Small intestine (tissue), 7 donors: Measurements from ENCODE around the gene TNFRSF9. TPM values are rescaled to one million over a fixed set of nuclear protein-coding genes. Genes with fewer than 3 reads are reported as not detected.

Experiments
- DNase-seq, 2 donors: peaks; one replicate each; pipeline versions ENCODE4 v3.0.0 to v3.0.0-alpha.2; 2013
- FAIRE-seq: peaks from 2 replicates; lab custom pipeline; 2012; peaks lifted over from hg19 to GRCh38; lab: Jason Lieb, UNC
- H3K27ac ChIP-seq, 3 donors: one replicate each; pipeline ENCODE4 v1.5.1; 2013; ENCODE audit warnings: low read length in 2 of 3, mild to moderate bottlenecking in 2 of 3, control low read depth in 1 of 3, inconsistent platforms in 1 of 3, low read depth in 1 of 3, moderate library complexity in 1 of 3
- H3K27me3 ChIP-seq, 3 donors: one replicate each; pipeline ENCODE4 v1.6.1; 2013; ENCODE audit warnings: low read length in 3 of 3, inconsistent platforms in 1 of 3; ENCODE audit not compliant: control insufficient read depth in 3 of 3, insufficient read depth in 3 of 3
- H3K36me3 ChIP-seq, 3 donors: one replicate each; pipeline ENCODE4 v1.6.1; 2013; ENCODE audit warnings: low read length in 3 of 3, inconsistent platforms in 1 of 3, low read depth in 1 of 3, mild to moderate bottlenecking in 1 of 3, moderate library complexity in 1 of 3; ENCODE audit not compliant: control insufficient read depth in 3 of 3, insufficient read depth in 2 of 3
- H3K4me1 ChIP-seq, 3 donors: one replicate each; pipeline ENCODE4 v1.6.1; 2013; ENCODE audit warnings: low read length in 2 of 3, inconsistent platforms in 1 of 3, low read depth in 1 of 3, mild to moderate bottlenecking in 1 of 3, moderate library complexity in 1 of 3; ENCODE audit not compliant: control insufficient read depth in 3 of 3, insufficient read depth in 2 of 3
- H3K4me3 ChIP-seq, 3 donors: one replicate each; pipeline ENCODE4 v1.5.1; 2013; ENCODE audit warnings: low read length in 3 of 3, control low read depth in 1 of 3, inconsistent platforms in 1 of 3, low read depth in 1 of 3, mild to moderate bottlenecking in 1 of 3, moderate library complexity in 1 of 3
- H3K9me3 ChIP-seq, 2 donors: one replicate each; pipeline ENCODE4 v1.6.1; 2013; ENCODE audit warnings: low read depth in 1 of 2, low read length in 1 of 2; ENCODE audit not compliant: control insufficient read depth in 2 of 2, insufficient read depth in 1 of 2
- WGBS, 3 donors: extraction: QIAGEN DNeasy Blood & Tissue Kit; methylation state at CpG; one replicate each; pipeline ENCODE4 v1.1.7; 2013; 5-methylcytosine and 5-hydroxymethylcytosine counted together
- polyA plus RNA-seq, 4 donors: library from polyadenylated mRNA; stranded (reverse) in 3 of 4; unstranded in 1 of 4; fragments of 200-250 nt in 3 of 4; fragments of 120-200 nt in 1 of 4; gene quantifications; one replicate each; pipeline versions ENCODE4 v1.2.1 to v1.2.3, GENCODE V29; 2013
- donor health status: healthy with polysubstance abuse.
- donor health status: control.
- donor health status: control.
- donor health status: Bipolar disorder and iron deficiency.
- donor health status: healthy.

The TNFRSF9 gene
- polyA plus RNA-seq, 4 donors, result 0.13 to 0.38 TPM; not detected in 2

GRCh38 chr1:7905262-7905661 lies 35.4 kb downstream of the TNFRSF9 start:
- H3K27me3 ChIP-seq, result no peaks in the 10 kb centered on the region
- 74 to 80% (median 78%) methylated on average over 12 of the region's 12 CpGs for WGBS, 3 donors
- H3K27ac ChIP-seq, result no peak overlapping the region
- no peaks in the 10 kb centered on the region for H3K4me1 ChIP-seq
- H3K9me3 ChIP-seq, result no peaks in the 10 kb centered on the region
- DNase-seq (no peak), FAIRE-seq (no peak)
- H3K4me3 ChIP-seq, result no peak overlapping the region
- no peaks in the 10 kb centered on the region for H3K36me3 ChIP-seq

DNA sequence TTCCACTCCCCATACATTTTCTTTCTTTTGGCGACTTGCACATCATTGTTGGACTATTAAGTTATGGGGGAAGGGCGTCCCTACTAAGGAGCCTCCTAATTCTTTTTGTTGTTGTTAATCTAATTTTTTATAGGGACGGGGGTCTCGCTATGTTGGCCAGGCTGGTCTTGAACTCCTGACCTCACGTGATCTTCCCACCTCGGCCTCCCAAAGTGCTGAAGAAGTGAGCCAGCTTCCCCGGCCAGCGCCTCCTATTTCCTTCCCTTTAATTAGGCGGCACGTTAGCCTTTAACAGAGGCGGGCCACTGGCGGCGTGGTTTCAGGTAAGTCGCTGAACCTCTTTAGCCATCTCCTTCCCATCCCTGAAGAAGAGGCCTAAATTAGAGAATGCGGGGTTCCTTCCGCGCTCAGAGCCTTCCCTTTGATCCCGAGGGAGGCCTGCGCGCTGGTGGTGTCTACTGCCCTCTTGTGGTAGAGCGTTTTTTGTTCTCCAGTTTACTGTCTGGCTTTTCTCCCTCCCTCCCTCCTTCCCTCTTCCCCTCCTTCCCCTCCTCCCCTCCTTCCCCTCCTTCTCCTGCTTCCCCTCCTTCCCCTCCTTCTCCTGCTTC lies 38.1 kb downstream of the TNFRSF9 start:
- 20 to 23% (median 22%) methylated on average over 21 of the region's 21 CpGs for WGBS, 3 donors
- FAIRE-seq, result no peak

GRCh38 chr1:7899741-7900140 lies 40.9 kb downstream of the TNFRSF9 start:
- DNase-seq (no peak), FAIRE-seq (no peak)
- Histone ChIP-seq H3K4me1 (no peaks in the 10 kb centered on the region), H3K4me3 (no peak overlapping the region), H3K9me3 (no peaks in the 10 kb centered on the region), H3K36me3 (no peaks in the 10 kb centered on the region), H3K27me3 (no peaks in the 10 kb centered on the region), H3K27ac (no peak overlapping the region)
- WGBS, 3 donors, result 66 to 81% (median 80%) methylated on average over 4 of the region's 4 CpGs

More for the DNA sequence above, 38.1 kb downstream of the TNFRSF9 start:
- Histone ChIP-seq H3K27ac (no peak overlapping the region), H3K4me3 (no peak overlapping the region), H3K27me3 (no peaks in the 10 kb centered on the region), H3K36me3 (no peaks in the 10 kb centered on the region), H3K4me1 (no peaks in the 10 kb centered on the region), H3K9me3 (no peaks in the 10 kb centered on the region)
- DNase-seq, result peak; percentile 67 to 79

DNA sequence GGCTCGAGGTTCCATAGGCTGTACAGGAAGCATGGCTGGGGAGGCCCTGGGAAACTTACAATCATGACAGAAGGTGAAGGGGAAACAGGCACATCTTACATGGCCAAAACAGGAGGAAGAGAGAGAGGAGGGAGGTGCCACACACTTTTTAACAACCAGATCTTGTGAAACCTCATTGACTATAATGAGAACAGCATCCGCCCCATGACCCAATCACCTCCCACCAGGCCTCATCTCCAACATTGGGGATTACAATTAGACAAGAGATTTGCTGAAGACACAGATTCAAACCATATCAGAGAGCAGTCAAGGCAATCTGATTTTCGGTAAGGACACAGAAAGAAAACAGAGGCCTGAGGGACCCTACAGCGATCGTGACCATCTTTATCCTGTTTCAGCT lies 41.7 kb downstream of the TNFRSF9 start:
- Histone ChIP-seq H3K27me3 (no peaks in the 10 kb centered on the region), H3K4me1 (no peaks in the 10 kb centered on the region), H3K36me3 (no peaks in the 10 kb centered on the region), H3K27ac (no peak overlapping the region), H3K9me3 (no peaks in the 10 kb centered on the region), H3K4me3 (no peak overlapping the region)
- DNase-seq (no peak), FAIRE-seq (no peak)
- WGBS, 3 donors, result 81 to 91% (median 87%) methylated on average over 5 of the region's 5 CpGs

DNA sequence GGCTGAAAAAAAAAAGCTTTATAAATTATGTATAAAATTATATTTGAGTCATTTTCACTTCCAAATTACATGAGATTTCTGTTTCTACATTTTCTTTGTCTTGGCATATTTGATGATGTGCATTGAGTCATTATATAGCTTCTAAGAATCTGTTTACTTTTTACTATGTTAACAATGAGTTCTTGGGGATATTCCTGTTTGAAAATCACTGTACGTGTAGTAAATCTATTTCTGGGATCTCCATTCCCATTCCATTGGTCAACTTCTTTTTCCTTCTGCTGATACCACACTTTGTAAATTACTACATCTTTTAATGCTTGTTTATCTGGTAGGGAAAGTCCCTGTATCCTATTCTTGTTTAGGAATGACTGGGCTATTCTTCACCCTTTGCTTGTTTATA lies 43.6 kb downstream of the TNFRSF9 start:
- FAIRE-seq (no peak), DNase-seq (no peak)
- no peak overlapping the region for H3K27ac ChIP-seq
- no peaks in the 10 kb centered on the region for H3K27me3 ChIP-seq
- WGBS, 3 donors, result 45 to 55% (median 52%) methylated on average over 1 of the region's 1 CpG
- H3K9me3 ChIP-seq, result no peaks in the 10 kb centered on the region
- no peak overlapping the region for H3K4me3 ChIP-seq
- no peaks in the 10 kb centered on the region for H3K4me1 ChIP-seq
- no peaks in the 10 kb centered on the region for H3K36me3 ChIP-seq

- no peaks in the 10 kb centered on the region for H3K27me3 ChIP-seq
- FAIRE-seq, result no peak
Measured at GRCh38 chr1:7893529-7894180, 47.0 kb downstream of the TNFRSF9 start.

GRCh38 chr1:7891804-7892203 lies 48.8 kb downstream of the TNFRSF9 start:
- no peaks in the 10 kb centered on the region for H3K27me3 ChIP-seq
- H3K4me3 ChIP-seq, result no peak overlapping the region
- no peaks in the 10 kb centered on the region for H3K4me1 ChIP-seq
- DNase-seq, result no peak
- H3K36me3 ChIP-seq, result no peaks in the 10 kb centered on the region
- no peaks in the 10 kb centered on the region for H3K9me3 ChIP-seq
- no peak for FAIRE-seq
- H3K27ac ChIP-seq, result no peak overlapping the region
- 64 to 68% (median 64%) methylated on average over 9 of the region's 9 CpGs for WGBS, 3 donors

More at GRCh38 chr1:7893529-7894180, 47.0 kb downstream of the TNFRSF9 start:
- WGBS, 3 donors, result 85 to 90% (median 86%) methylated on average over 13 of the region's 13 CpGs
- DNase-seq, result no peak
- Histone ChIP-seq H3K4me3 (no peak overlapping the region), H3K36me3 (no peaks in the 10 kb centered on the region), H3K27ac (no peak overlapping the region), H3K4me1 (no peaks in the 10 kb centered on the region), H3K9me3 (no peaks in the 10 kb centered on the region)

DNA sequence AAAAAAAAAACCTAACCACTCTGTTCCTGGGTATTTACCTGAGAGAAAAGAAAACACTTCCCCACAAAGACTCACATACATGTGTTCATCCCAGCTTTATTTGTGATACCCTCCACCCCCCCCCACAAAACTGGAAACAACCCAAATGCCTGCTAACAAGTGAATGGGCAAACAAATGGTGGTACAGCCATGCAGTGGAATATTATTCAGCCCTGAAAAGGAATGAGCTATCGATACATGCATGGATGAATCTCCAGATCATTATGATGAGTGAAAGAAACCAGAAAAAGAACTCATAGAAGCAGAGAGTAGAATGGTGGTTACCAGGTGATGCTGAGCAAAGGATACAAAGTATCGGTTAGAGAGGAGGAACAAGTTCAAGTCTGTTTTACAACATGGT lies 49.8 kb downstream of the TNFRSF9 start:
- no peak for FAIRE-seq
- Histone ChIP-seq H3K4me3 (no peak overlapping the region), H3K4me1 (no peaks in the 10 kb centered on the region), H3K36me3 (no peaks in the 10 kb centered on the region), H3K9me3 (no peaks in the 10 kb centered on the region), H3K27me3 (no peaks in the 10 kb centered on the region), H3K27ac (no peak overlapping the region)
- DNase-seq, result no peak
- 94 to 99% (median 98%) methylated on average over 2 of the region's 2 CpGs for WGBS, 3 donors
